GM18909 (cell line): ENCODE data around the gene L1CAM.

Source experiments
- ATAC-seq: cut with Tn5 transposase; IDR thresholded peaks from one replicate; pipeline ENCODE4 v1.9.1; 2021; ENCODE audit warnings: mild to moderate bottlenecking; ENCODE audit not compliant: unreplicated experiment, poor library complexity

L1CAM gene

GRCh38 chrX:153881281-153881680, 4.7 kb downstream of the L1CAM start:
- no peak for ATAC-seq

DNA sequence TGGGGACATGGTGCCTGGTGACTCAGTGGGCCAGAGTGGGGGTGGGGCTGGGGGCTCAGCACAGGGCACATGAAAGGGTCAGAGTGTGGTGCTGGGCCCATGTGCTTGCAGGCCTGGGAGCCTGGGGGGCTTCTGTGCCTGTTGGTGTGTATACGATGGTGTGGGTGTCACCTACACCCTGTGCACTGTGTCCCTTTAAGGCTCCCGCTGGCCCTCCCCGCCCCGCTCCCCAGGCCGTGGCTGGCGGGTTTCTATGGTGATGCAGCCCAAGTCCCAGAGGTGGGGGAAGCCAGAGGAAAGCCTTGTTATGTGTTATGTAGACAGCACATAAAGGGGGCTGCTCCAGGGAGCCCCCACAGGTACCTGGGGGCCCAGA, 5.5 kb downstream of the L1CAM start:
- no peak for ATAC-seq

DNA sequence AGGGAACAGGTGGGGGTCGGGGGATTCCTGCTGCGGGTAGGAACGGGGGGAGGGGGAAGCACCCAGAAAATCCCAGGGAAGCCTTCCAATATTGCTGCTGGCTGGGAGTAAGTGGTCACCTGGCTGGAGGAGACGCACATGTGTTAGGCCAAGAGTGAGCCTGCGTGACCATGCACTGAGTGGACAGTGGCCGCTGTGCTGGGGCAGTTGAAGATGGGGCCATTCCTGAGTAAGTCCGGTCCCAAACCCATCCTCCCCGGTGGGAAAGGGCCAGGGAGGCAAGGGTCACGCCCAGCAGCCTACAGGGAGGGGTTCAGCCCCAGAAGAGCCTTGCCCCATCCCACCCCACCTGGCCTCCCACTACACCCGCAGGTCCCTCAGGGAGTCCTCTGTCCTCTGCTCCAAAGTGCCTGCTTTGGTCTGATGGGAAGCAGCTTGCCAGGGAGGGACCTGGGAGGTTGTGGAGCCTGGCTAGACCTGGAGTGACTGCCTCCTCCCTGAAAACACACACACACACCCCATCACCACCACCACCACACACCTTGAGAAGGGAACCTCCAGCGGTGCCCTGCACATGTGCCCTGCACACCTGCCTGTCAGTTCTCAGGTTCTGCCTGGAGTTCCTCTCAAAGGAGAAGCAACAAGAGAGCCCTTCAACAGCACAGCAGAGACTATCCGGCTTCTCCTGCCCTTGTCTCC, 6.1 kb downstream of the L1CAM start:
- no peak for ATAC-seq

GRCh38 chrX:153878969-153879653, 6.9 kb downstream of the L1CAM start:
- no peak for ATAC-seq

DNA sequence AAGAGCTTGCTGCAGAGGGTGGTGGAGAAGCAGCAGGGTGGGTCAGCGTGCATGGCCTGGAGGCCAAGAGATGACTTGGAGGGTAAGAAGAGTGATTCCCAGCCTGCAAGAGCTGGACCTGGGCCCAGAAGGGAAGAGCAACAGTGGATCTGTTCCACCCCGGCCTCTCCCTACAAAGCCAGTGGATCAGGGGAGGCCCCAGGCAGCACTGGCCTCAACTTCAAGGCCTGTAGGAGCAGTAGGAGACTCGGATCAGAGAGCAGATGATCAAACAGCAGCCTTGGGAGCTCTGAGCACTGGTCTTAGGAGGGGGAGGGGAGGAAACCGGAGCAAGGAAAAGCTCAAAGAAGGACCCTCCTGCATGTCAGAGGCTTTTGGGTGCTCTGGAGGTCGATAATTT, 7.6 kb downstream of the L1CAM start:
- no peak for ATAC-seq

DNA sequence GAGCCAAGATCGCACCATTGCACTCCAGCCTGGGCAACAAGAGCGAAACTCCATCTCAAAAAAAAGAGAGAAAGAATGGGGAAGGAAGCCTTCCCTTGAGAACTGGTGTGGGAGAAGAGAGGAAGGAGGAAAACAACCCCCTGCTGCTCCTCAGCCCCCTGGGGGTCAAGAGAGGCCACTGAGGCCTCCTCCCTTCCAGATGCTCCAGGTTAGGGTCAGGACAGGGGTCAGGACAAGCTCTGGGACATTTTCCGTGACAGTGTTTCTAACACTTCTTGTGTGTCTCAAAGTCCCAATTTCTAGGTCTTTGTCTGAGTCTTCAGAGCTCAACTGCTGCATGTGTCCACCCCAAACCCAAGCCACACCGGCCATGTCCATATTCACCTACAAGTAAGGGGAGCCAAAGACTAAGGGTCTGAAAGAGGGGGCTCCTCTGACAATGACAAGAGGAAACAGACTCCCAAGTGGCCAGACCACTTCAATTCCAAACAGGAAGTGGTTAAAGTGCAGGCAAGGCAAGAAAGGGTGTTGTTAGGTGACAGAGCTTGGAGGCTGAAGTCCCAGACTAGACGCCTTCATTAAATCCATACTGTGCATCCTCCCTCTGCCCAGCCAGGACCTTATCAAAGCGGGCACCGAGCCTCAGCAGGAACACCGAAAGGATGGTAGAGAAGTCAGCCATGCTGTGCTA, 8.3 kb downstream of the L1CAM start:
- no peak for ATAC-seq

- no peak for ATAC-seq
Measured at GRCh38 chrX:153876112-153876491, 9.9 kb downstream of the L1CAM start.

DNA sequence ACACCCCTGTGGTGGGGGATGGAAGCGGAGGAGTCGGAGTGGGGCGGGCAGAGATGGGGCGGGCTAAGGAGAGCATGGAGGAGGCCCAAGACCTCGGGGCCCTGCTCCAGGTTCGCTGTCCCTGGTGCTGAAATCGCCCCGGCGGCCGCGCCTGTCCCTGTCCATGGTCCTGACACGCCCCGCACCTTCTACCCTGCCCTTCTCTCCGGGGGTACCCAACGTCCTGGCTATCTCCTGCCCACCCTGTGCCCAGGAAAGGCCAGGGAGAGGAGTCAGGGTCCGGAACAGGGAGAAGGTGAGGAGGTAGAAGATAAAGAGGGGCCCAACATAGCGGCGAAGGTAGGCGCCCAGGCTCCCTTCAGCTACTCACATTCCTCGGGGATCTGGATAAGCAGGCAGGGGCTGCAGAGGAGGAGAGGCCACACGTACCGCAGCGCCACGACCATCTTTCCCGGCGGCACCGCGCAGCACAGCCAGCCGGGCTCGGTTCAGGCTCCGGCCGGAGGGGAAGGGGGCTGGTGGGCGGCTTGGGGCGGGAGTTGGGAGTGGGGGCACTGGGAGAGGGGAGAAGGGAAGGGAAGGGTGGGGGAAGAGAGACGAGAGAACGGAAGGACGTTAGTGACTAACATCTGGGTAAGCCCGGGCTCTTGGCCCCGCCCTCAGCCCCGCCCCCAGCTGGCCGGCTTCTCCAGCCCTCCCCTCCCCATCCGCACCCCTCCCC, 10.4 kb downstream of the L1CAM start:
- ATAC-seq: no peak

- no peak for ATAC-seq
Measured at GRCh38 chrX:153874366-153875125, 11.4 kb downstream of the L1CAM start.

GRCh38 chrX:153874085-153874365, 11.9 kb downstream of the L1CAM start:
- no peak for ATAC-seq

GRCh38 chrX:153873282-153874084, 12.5 kb downstream of the L1CAM start:
- no peak for ATAC-seq

- no peak for ATAC-seq
Measured at GRCh38 chrX:153871946-153872878, 13.8 kb downstream of the L1CAM start.

- no peak for ATAC-seq
Measured at GRCh38 chrX:153871451-153871850, 14.5 kb downstream of the L1CAM start.

DNA sequence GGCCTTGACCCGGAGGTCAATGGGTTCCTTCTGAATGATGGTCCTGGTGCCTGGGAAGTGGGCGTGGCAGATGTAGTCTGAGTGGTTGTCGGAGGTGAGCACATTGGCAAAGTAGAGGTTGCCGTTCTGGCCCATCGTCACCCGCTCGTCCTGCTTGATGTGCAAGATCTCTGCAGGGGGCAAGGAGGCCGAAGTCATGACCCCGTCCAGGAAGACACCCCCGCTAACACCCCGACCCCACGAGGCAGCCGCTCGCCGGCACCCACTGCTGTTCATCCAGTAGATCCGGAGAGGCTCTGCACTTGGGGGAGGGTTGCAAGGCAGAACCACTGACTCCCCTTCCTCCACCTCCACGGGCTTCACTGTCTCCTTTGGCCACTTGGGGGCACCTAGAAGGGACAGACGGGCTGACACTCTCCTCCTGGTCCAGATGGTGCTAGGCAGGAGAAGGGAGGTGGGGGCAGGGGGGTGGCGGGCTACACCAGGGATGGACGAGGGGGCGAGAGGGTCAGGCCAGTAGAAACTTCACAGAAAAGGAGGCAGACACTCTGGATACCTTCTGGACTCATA, 15.1 kb downstream of the L1CAM start:
- no peak for ATAC-seq

- ATAC-seq: no peak
Measured at GRCh38 chrX:153870288-153870690, 15.7 kb downstream of the L1CAM start.

GRCh38 chrX:153869473-153870287, 16.3 kb downstream of the L1CAM start:
- ATAC-seq: no peak
